Left forelimb (tissue), 1 donor: ENCODE measurements around the gene CD99L2.
"Not testable (repeated sequence)": the region's sequence is repeated elsewhere in the genome, so short reads cannot be mapped to it uniquely, and the experiment has no call there.

Source experiments
- DNase-seq: peaks from one replicate; pipeline ENCODE4 v3.0.0-alpha.2; 2018; ENCODE audit warnings: low spot score

Gene CD99L2

DNA sequence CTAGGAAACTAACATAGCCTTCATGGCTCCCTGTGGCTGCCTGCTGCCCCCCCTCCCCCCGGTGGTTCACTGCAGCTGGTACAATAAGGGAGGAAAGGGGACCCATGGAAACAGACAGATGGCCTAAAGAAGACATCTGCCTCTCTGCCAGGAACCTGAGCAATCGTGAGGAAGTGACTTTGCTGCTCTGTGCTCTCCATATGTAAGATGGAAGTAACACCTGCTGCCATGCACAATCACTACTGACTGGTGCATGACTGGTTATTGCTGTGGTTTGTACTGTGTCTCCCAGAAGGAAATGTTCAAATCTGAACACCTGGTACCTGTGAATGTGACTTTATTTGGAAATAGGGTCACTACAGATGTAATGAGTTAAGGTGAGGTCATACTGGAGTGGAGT lies 43.6 kb downstream of the CD99L2 start:
- no peak for DNase-seq

DNA sequence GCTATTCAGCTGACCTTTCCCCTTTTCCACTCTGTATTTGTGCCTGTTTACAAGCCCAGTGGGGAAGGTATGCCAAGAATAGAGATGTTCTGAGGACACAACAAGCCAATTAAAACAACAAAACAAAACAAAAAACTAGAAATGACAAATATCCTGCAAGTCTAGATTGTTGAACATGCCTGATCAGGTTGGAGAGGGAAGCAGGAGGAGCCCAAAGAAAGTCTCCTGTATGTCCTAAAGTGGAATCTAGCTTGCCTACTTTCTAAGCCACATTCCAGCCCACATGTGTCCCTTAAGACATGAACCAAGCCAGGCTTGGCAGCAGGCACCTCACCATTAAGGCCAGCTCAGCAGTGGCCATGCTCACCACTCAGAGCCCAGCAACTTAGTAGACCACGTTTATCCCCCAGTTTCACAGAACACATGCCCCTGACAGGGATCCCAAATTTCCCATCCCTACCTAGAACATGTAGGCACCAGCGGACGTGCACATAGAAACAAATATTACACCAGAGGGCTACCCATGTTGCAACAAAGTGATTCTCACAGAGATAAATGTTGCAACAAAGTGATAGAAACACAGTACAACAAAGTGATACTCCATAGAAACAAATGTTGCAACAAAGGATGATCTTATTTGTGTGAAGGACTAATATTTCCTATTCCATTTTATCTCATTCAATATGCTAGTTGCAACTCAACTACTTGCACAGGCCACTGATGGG lies 48.3 kb downstream of the CD99L2 start:
- no peak for DNase-seq

DNA sequence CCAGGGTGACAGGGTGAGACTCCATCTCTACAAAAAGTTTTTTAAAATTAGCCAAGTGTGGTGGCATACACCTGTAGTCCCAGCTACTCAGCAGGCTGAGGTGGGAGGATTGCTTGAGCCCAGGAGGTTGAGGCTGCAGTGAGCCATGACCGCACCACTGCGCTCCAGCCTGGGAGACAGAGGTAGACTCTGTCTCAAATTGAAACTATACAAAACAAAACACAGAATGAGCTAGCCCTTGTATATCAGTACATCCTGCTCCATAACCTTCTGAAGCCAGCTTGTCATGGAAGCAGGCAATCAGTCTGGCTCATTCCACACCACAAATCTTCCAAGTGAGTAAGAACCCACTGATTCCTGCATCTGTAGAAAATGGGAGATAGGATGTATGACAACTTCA lies 49.0 kb downstream of the CD99L2 start:
- no peak for DNase-seq

DNA sequence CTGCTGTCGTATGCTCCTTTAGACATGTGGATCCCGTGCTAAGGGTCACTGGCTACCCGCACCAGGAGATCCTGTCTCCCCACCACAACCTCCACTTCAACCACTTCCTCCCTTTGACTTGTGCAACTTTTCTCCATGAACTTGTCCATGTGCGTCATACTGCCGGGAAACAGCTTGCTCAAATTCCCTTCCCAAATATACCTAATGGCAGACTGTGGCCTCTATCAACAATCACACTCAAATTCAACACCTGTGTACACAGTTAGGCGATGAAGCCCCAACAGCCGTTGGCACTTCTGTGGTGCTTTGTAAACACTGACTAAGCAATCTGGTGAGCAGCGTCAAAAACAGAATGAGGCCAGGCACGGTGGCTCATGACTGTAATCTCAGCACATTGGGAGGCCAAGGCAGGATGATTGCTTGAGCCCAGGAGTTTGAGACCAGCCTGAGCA lies 49.5 kb downstream of the CD99L2 start:
- DNase-seq: no peak

DNA sequence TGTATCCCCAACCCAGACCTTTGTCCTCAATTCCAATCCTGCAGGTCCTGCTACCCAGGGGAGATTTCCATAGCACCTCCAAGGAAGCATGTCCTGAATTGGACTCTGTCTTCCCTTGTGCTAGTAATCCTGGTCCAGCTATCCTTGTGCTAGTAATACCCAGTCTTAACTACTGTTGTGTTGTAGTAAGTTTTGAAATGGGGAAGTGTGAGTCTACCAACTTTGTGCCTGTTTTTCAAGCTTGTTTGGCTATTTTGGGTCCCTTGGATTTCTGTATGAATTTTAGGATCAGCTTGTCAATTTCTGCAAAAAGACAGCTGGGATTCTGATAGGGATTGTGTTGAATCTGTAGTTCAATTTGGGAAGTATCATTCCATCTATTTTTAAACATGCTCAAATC lies 51.4 kb downstream of the CD99L2 start:
- no peak for DNase-seq

DNA sequence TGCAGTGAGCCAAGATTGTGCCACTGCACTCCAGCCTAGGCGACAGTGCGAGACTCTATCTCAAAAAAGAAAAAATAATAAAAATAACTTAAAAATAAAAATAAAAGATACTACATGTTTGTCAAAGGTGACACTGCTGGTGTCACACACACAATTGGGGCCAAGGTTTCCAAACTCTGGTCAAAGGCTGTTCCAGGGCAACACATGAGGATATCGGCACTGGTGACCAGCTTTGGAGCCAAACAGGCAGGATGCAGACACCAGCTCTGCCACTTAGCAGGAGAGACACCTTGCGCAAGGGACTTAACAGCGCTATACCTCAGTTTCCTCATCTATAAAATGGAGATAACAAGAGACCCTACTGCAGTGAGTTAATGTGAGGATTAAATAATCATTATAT lies 52.3 kb downstream of the CD99L2 start:
- DNase-seq: no peak

DNA sequence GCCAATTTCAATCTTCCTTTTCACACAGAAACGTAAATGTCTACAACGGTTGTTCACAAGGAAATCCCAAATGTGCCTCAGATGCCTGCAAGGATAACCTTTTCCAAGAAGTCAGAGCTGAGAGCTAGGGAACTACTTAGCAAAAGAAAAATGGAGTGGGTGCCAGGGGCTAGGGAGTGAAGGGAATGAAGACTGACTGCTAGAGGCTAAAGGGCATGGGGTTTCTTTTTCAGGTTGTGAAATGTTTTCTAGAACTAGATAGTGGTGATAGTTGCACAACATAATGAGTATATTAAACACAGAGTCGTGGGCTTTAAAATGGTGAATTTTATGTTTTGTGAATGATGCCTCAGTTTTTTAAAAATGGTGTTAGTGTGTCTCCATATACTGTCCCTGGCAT lies 53.4 kb downstream of the CD99L2 start:
- DNase-seq: no peak

DNA sequence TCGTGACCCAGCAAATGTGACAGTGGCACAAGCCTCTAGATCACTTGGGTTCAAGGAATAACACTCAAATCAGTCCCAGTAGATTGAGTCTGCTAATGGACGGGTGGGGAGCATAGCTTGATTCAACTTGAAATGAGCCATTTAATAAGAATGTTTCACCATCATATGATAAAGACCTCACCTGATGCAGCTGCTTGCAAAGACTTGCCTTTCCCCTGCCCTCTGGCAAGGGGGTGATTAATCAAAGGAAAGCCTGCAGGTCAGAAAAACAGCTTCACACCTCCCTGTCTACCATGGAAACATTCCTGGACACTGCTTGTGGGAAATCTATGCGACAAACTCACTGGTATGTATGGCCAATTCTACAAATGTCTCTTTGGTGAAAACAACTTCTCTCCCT lies 54.5 kb downstream of the CD99L2 start:
- DNase-seq: no peak

DNA sequence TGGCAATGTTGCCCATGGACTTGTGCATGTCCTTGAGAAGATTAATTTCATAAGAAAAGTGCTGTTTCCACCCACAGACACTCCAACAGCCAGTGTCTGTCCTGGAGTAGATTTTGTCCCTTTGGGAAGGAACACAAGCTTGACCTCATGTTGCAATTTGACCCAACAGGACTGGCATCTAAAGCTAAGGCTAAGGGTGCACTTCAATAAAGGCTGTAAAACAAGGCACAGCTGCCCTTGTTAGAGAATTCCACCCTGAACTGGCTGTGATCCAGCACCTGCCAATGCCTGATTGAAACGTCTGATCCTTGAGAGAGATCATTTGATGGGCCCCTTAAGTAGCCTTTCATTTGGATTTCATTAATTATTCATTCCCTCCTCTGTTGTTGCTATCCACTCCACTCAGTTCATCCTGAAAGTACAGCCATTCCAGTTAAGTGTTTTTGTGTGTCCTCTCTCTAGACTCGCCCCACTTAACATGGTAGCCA lies 56.2 kb downstream of the CD99L2 start:
- DNase-seq: no peak

DNA sequence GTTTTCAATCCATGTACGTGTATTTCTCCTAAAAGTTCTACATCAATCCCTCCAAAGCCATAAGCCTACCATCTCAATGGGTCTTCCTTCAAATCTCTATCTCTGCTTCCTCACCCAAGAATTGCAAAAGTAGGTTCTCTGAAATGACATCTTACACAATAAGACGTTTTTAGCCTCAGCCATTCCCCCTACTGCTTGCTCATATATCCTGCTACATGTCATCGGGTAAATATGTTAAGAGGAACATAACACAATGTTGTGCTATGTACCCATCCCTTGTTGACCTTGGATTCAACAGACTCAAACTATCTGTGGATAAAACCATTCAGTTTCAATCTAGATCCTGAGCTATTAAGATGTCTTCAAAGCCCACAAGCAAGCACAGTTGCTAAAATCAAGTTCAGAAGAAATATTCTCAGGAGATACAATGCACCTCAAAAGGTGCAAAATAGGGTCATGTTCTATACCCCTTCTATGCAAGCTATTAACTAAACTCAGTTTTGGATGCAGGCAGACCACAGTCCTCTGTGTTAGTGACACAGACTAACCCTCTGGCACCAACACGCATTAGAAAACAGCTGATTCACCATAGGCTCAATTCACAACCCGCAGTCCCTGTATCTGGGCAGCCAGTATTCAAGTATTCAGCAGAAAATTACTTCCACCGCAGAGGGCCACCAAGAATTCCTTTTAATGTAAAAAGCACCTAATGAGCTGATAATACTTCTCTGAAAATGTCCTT lies 56.8 kb downstream of the CD99L2 start:
- no peak for DNase-seq

DNA sequence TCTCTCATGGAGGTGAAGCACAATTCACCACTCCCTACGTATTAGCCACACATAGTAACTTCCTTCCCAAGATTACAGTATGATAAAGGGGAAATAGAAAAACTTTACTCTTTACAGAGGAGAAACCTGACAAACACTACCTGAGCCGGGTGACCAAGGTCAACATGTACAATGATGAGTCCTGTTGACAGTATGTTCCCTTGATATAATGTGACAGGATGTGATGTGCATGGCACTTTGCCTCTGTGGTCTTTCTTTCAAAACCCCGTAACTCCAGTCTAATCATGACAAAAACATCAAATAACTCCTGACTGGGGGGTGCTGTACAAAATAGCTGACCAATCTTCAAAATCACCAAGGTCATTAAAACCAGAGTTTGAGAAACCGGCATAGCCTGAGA lies 60.6 kb downstream of the CD99L2 start:
- DNase-seq: no peak

DNA sequence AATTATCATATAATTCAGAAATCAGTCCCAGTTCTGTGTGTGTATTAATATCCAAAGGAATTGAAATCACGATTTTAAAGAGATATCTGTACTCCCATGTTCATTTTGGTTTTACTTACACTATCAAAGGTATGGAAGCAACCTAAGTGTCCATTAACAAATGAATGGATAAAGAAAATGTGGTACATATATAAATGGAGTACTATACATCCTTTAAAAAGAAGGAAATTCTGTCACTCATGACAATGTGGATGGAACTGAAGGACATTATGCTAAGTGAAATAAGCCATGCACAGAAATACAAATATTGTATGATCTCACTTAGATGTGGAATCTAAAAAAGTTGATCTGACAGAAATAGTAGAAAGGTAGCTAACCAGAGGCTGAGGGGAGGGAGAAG lies 63.8 kb downstream of the CD99L2 start:
- no peak for DNase-seq

DNA sequence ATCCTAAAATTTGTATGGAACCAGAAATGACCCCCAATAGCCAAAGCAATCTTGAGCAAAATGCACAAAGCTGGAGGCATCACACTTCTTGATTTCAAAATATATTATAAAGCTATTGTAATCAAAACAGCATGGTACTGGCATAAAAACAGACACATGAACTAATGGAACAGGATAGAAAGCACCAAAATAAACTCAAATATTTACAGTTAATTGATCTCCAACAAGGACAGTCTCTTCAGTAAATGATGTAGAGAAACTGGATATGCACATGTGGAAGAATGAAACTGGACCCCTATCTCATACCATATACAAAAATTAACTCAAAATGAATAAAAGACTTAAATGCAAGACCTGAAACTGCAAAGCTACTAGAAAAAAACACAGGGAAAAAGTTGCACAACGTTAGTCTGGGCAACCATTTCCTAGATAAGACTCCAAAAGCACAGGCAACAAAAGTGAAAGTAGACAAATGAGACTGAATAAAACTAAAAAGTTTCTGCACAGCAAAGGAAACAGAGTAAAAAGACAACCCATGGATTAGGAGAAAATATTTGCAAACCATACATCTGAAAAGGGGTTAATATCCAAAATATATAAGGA lies 64.9 kb downstream of the CD99L2 start:
- DNase-seq: no peak

DNA sequence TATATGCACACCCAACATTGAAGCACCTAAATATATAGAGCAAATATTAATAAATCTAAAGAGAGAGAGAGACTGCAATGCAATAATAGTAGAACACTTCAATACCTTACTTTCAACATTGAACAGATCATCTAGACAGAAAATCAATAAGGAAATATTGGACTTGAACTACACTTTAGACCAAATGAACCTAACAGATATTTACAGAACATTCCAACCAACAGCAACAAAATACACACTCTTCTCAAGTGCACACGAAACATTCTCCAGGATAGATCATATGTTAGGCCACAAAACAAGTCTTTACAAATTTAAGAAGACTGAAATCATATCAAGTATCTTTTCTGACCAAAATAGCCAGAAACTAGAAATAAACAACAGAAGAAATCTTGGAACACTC lies 66.6 kb downstream of the CD99L2 start:
- no peak for DNase-seq

DNA sequence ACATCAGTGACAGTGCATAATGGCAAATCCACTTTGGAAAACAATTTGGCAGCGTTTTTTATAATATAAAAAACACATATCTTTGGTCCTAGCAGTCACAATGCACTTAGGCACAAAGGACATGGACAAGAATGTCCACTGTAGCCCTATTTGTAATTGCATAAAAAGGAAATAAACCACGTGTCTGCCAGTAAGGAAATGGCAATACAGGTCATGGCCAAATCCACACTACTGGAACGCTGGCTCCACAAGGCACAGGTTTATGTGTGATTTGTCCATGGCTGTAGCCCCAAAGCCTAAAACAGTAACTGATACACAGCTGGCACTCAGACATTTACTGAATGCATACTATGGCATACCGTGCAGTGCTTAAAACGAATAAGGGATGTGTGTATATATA lies 69.7 kb downstream of the CD99L2 start:
- no peak for DNase-seq

DNA sequence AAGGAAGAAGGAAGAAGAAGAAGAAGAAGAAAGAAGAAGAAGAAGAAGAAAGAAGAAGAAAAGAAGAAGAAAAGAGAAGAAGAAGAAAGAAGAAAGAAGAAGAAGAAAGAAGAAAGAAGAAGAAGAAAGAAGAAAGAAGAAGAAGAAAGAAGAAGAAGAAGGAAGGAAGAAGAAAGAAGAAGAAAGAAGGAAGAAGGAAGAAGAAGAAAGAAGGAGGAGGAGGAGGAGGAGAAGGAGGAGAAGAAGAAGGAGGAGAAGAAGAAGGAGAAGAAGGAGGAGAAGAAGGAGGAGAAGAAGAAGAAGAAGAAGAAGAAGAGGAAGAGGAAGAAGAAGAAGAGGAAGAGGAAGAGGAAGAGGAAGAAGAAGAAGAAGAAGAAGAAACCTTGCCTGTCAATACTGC lies 74.1 kb downstream of the CD99L2 start:
- not testable (repeated sequence) for DNase-seq

DNA sequence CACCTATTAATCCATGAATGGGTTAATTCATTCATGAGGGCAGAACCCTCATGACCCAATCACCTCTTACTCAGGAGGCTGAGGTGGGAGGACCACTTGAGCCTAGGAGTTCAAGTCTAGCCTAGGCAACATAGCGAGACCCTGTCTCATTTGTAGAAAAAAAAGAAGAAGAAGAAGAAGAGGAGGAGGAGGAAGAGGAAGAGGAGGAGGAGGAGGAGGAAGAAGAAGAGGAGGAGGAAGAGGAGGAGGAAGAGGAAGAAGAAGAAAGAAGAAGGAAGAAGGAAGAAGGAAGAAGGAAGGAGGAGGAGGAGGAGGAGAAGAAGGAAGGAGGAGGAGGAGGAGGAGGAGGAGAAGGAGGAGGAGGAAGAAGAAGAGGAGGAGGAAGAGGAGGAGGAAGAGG lies 74.6 kb downstream of the CD99L2 start:
- not testable (repeated sequence) for DNase-seq

DNA sequence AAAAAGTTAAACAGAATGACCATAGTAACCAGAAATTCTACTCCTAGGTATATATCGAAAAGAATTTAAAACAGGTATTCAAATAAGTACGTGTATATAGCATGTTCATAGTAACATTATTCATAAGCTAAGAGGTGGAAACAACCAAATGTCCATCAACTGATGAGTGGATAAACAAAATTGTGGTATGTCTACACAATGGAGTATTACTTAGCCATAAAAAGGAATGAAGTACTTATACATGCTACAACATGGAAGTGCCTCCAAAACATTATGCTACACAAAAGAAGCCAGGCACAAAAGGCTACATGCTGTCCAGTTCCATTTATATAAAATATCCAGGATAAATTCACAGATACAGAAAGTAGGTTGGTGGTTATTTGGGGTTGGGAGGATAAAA lies 76.5 kb downstream of the CD99L2 start:
- DNase-seq: no peak

DNA sequence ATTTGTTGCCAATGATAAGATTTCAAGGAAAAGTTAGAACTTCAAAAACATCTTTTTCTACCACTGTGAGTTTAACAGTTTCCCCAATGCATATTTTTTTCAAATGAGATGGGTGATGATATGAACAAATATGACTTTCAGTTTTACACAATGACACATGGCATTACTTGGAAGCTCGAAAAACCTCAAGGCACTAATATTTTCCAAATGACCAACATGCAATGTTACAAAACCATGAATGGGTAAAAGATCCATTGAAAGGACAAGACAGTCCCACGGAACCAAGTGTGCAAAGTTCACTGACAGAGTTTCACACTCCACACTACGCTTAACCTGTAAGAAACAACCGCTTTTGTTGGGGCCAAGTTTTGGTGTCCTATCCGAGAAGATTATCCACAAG lies 84.5 kb downstream of the CD99L2 start:
- no peak for DNase-seq

DNA sequence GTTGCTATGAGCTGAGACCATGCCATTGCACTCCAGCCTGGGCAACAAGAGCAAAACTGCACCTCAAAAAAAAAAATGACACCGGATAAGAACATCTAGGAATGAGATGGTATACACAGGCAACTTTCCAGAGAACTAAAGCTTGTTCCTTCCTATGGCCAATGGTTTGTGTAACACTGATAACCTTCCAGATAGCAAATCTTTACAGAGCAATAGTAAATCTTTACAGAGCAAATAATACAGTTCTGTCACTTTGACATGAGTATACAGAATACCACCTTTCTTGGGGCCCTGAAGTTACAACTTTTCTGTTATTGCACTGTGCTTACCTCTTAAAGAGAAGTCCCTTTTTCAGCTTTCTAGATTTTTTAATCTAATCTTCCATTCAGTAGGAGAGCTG lies 91.6 kb downstream of the CD99L2 start:
- DNase-seq: no peak

DNA sequence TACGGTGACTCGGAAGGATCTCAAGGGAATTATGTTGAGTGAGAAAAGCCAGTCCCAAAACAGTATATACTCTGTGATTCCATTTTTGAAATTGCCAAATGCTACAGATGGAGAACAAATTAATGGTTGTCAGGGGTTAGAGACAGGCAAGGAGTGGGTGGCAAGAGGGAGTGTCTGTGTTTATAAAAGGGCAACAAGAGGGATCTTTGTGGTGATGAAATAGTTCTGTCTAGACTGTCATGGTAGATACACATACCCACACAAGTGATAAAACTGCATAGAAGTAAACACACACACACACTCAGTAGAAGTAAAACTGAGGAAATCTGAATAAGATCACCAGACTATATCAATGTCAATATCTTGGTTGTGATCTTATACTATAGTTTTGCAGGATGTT lies 92.7 kb downstream of the CD99L2 start:
- no peak for DNase-seq

DNA sequence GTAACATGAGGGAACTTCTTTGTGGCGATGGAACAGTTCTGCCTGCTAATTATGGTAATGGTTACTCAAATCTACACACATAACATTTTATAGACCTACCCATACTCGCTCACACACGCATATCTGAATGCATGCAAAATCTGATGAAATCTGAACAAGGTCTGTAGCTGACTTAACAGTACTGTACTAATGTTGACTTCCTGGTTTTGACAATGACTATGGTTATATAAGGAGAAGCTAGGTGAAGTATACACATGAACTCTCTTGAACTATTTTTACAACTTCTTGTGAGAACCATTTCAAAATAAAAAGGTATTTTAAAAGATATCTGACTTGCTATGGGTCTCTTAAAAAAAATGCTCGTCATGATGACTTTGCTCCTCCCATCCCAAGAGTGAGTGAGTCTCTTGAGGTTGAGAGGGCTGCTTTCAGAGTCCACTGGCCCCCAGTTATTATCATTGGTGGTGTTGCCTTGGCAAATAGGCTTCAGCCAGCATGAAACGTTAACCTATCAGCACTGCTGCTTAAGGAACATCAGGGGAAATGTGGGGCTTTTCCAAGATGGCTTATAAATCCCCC lies 105.4 kb downstream of the CD99L2 start:
- no peak for DNase-seq

DNA sequence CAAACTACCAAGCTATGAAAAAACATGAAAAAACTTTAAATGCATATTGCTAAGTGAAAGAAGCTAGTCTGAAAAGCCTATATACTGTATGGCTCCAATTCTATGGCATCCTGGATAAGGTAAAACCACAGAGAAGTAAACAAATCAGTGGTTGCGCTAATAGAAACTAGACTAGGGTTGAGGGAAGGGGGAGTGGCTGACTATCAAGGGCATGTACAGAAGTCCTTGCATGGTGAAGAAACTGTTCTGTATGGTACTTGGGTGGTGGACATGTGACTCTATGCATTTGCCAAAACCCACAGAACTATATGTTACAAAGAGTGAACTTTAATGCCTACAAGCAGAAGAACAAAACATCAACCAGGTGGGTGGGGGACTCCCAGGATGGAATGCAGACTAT lies 108.4 kb downstream of the CD99L2 start:
- no peak for DNase-seq
